Fibroblast of lung (primary cell): Measurements from ENCODE around the gene RPL39L. TPM values are rescaled to one million over a fixed set of nuclear protein-coding genes. Genes with fewer than 3 reads are reported as not detected.

Experiments used
- DNase-seq, 2 donors: peaks; one replicate each; pipeline versions ENCODE4 v3.0.0 to v3.0.0-alpha.2; 2010; ENCODE audit warnings: low read depth in 2 of 2
- H2AFZ ChIP-seq: 2 replicates; pipeline ENCODE4 v1.5.1; 2012; ENCODE audit warnings: low read length, control low read depth, inconsistent platforms
- H3K27ac ChIP-seq: 2 replicates; pipeline ENCODE4 v1.5.1; 2011; ENCODE audit warnings: low read length, control low read depth; ENCODE audit not compliant: insufficient read depth
- H3K27me3 ChIP-seq: 2 replicates; pipeline ENCODE4 v1.5.1; 2011; ENCODE audit warnings: mild to moderate bottlenecking, low read length; ENCODE audit not compliant: control insufficient read depth, insufficient read depth
- H3K36me3 ChIP-seq: 2 replicates; pipeline ENCODE4 v1.5.1; 2011; ENCODE audit warnings: low read length; ENCODE audit not compliant: control insufficient read depth, insufficient read depth
- H3K4me1 ChIP-seq: 2 replicates; pipeline ENCODE4 v1.5.1; 2011; ENCODE audit warnings: low read length; ENCODE audit not compliant: control insufficient read depth, insufficient read depth; ENCODE audit errors: extremely low read depth
- H3K4me2 ChIP-seq: 2 replicates; pipeline ENCODE4 v1.5.1; 2011; ENCODE audit warnings: low read length, control low read depth; ENCODE audit not compliant: insufficient read depth; ENCODE audit errors: extremely low read depth
- H3K4me3 ChIP-seq, 4 experiments: fragments of 200-600 bp in 1 of 4; sonication (generic) in 1 of 4; replicated peaks in 1 of 4; 2 replicates each; pipeline ENCODE4 v1.5.1; 2011 to 2016; ENCODE audit warnings: low read length in 4 of 4, low read depth in 3 of 4, mild to moderate bottlenecking in 3 of 4, control low read depth in 2 of 4, inconsistent platforms in 1 of 4, mixed read lengths in 1 of 4; ENCODE audit not compliant: insufficient read depth in 1 of 4; ENCODE audit errors: control extremely low read depth in 1 of 4
- H3K79me2 ChIP-seq: 2 replicates; pipeline ENCODE4 v1.5.1; 2012; ENCODE audit warnings: mild to moderate bottlenecking, low read length, inconsistent platforms; ENCODE audit not compliant: control insufficient read depth, insufficient read depth
- H3K9ac ChIP-seq: 2 replicates; pipeline ENCODE4 v1.5.1; 2011; ENCODE audit warnings: mild to moderate bottlenecking, low read length, control low read depth; ENCODE audit not compliant: insufficient read depth
- H3K9me3 ChIP-seq: 2 replicates; pipeline ENCODE4 v1.5.1; 2012; ENCODE audit warnings: low read depth, low read length; ENCODE audit not compliant: control insufficient read depth, insufficient read depth
- H4K20me1 ChIP-seq: 2 replicates; pipeline ENCODE4 v1.5.1; 2011; ENCODE audit warnings: low read length; ENCODE audit not compliant: control insufficient read depth, insufficient read depth; ENCODE audit errors: extremely low read depth
- EZH2 ChIP-seq: IDR thresholded peaks from 2 replicates; pipeline ENCODE4 v1.5.1; 2012; ENCODE audit warnings: low read length, control low read depth, mild to moderate bottlenecking; ENCODE audit errors: missing control alignments
- polyA minus RNA-seq: library from RNA; depleted of rRNA, polyadenylated mRNA; stranded (reverse); fragments of >200 nt; gene quantifications from 2 replicates; pipeline ENCODE4 v1.2.3, GENCODE V29; 2011; ENCODE audit warnings: low replicate concordance
- polyA plus RNA-seq, 2 donors: library from polyadenylated mRNA; depleted of rRNA in 1 of 2; stranded (reverse) in 1 of 2; unstranded in 1 of 2; fragments of >200 nt; gene quantifications; 2 replicates each; pipeline ENCODE4 v1.2.1, GENCODE V29; 2011 to 2012; ENCODE audit warnings: missing spikeins in 1 of 2
- total RNA-seq: library from RNA; depleted of rRNA; stranded (reverse); fragments of >200 nt; gene quantifications from 2 replicates; pipeline ENCODE4 v1.2.1, GENCODE V29; 2014
- TF ChIP-seq, protein P1 (sequence below), 2 donors: IDR thresholded peaks in 1 of 2; conservative IDR thresholded peaks in 1 of 2; 1 replicate in 1 of 2; 2 replicates in 1 of 2; pipeline ENCODE4 v1.5.1; 2011 to 2012; ENCODE audit warnings: low read length in 2 of 2, control low read depth in 1 of 2, inconsistent platforms in 1 of 2, low read depth in 1 of 2, mild to moderate bottlenecking in 1 of 2

Gene RPL39L
- total RNA-seq, result 17.5 and 26.6 TPM in 2 replicates
- 8.4 and 16.8 TPM in 2 replicates for polyA plus RNA-seq
- 17.7 and 39.0 TPM in 2 replicates for polyA plus RNA-seq (2012)
- 1.4 and 5.9 TPM in 2 replicates for polyA minus RNA-seq

DNA sequence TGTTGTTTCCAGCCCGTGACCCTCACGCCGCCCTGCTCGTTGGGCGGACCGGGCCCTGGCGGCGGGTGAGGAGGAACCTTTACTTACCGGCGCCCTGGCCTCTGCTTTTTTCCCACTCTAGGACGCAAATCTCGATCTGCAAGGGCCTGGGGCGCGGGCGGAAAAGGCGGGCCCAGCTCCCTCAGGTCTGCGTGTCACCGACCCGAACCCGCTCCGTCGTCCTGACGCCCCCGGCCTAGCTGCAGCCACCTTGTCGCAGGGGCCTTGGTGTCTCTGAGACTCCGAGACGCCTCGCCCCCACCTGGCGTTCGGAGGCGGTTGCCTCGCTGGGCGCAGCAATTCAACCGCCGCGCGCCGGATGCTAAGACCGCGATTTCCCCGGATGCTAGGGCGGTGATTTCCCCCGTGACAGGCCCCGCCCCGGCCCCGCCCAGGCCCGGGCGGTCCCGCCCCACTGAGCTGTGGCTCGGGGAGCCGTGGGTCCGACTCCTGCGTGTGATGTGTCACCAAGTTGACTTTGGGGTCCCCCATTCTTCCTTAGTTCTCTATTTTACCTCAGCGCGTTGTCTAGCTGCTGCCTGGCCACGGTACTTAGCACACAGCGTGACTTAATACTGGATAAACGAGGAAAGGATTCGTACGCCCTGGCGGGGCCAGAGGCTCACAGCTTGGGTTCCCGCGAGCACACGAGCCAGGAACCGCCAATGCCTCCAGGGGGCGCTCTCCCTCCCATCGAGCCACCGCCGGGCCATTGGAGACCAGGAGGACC, at the start of gene RPL39L:
Gene RPL39L, minus strand, starts transcription at position 371 of the 769 bp plus-strand sequence. CDS start 18,196 bp downstream, outside the sequence.
- peak within 1 kb of the TSS; percentile 36 to 74 (median 72) for H3K4me3 ChIP-seq
- no peaks in the 10 kb centered on the region for H4K20me1 ChIP-seq
- DNase-seq, result peak; percentile 80 to 83
- peak within 1 kb of the TSS; percentile 95 for H2AFZ ChIP-seq
- H3K4me1 ChIP-seq, result no peaks in the 10 kb centered on the region
- no peaks in the 10 kb centered on the region for H3K79me2 ChIP-seq
- peak within 1 kb of the TSS; percentile 64 for H3K27ac ChIP-seq
- no peak for TF ChIP-seq EZH2
- TF ChIP-seq, protein P1, sequence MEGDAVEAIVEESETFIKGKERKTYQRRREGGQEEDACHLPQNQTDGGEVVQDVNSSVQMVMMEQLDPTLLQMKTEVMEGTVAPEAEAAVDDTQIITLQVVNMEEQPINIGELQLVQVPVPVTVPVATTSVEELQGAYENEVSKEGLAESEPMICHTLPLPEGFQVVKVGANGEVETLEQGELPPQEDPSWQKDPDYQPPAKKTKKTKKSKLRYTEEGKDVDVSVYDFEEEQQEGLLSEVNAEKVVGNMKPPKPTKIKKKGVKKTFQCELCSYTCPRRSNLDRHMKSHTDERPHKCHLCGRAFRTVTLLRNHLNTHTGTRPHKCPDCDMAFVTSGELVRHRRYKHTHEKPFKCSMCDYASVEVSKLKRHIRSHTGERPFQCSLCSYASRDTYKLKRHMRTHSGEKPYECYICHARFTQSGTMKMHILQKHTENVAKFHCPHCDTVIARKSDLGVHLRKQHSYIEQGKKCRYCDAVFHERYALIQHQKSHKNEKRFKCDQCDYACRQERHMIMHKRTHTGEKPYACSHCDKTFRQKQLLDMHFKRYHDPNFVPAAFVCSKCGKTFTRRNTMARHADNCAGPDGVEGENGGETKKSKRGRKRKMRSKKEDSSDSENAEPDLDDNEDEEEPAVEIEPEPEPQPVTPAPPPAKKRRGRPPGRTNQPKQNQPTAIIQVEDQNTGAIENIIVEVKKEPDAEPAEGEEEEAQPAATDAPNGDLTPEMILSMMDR (conservative IDR thresholded peaks at IDR 0.05 in 1 of 2, IDR thresholded peaks at IDR 0.05 in 1 of 2; ENCODE audit: low read depth in 1 of 2, low read length in 2 of 2), result peak; percentile 88 to 89
- peak within 1 kb of the TSS; percentile 67 for H3K9ac ChIP-seq
- H3K27me3 ChIP-seq, result no peaks in the 10 kb centered on the region
- peak within 1 kb of the TSS; percentile 77 for H3K4me2 ChIP-seq
- no peaks in the 10 kb centered on the region for H3K9me3 ChIP-seq
- no peaks in the 10 kb centered on the region for H3K36me3 ChIP-seq

DNA sequence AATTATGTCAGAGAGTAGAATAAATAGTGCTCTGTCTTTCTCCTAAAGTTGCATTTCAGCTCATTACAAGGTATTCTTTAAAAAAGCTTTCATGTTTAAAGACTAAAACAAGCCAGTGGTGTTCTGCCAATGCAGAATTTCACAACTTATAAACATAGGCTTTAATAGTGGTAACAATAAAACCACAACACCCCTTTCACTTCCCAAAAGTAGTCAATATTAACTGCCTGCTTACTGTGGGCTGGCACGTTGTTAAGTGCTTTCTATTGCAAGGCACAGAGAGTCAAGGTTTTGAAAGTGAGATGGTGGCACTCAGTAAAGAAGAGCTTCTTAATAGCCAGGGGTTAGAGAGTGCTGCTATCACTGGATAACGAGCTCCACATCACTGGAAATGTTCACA, 49.6 kb upstream of the RPL39L start:
- H3K4me2 ChIP-seq, result no peak overlapping the region
- H3K9ac ChIP-seq, result no peak overlapping the region
- peaks cover 2% of the 10 kb centered on the region for H3K27me3 ChIP-seq
- H3K9me3 ChIP-seq, result no peaks in the 10 kb centered on the region
- H3K36me3 ChIP-seq, result no peaks in the 10 kb centered on the region
- DNase-seq, result peak; percentile 47 to 51
- TF ChIP-seq EZH2, result no peak
- TF ChIP-seq, protein P1 (conservative IDR thresholded peaks at IDR 0.05 in 1 of 2, IDR thresholded peaks at IDR 0.05 in 1 of 2; ENCODE audit: low read depth in 1 of 2, low read length in 2 of 2), result no peak
- H3K4me3 ChIP-seq, result no peak overlapping the region
- peaks cover 11% of the 10 kb centered on the region for H3K4me1 ChIP-seq
- H3K27ac ChIP-seq, result no peak overlapping the region
- H3K79me2 ChIP-seq, result no peaks in the 10 kb centered on the region
- no peak overlapping the region for H2AFZ ChIP-seq
- H4K20me1 ChIP-seq, result no peaks in the 10 kb centered on the region

DNA sequence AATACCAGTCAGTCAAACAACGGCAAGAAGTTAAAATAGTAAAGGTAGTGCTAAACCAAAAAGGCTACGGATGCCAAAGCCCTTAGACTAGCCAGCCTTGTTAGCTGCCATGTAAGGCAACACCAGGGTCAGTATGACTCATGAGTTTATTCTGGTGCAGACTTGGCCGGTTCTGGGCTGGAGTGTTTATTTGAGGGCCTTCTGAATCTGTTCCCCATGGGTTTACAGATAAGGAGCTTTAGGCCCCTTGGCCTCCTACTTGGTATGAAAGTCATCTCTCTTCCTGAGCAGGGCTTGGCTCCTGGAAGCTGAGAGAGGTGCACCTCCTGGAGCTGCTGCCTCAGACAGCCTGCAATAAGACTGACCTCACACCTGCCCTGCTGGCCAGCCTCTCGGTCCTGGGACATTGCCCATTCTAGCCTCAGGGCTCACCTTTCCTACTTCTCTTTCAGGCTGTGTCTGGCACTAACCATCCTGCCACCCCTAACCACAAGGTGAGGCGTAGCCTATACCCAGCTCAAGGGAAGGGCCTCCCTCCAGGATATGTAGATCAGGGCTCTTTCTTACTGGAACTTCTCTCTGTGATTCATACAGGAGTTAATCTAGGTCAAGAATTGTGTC, 47.6 kb upstream of the RPL39L start:
- no peak overlapping the region for H2AFZ ChIP-seq
- no peak overlapping the region for H3K4me3 ChIP-seq
- peak; percentile 84 to 98 for DNase-seq
- H3K36me3 ChIP-seq, result no peaks in the 10 kb centered on the region
- peaks cover 11% of the 10 kb centered on the region for H3K4me1 ChIP-seq
- no peak overlapping the region for H3K9ac ChIP-seq
- peak overlapping the region; percentile 75 for H3K4me2 ChIP-seq
- no peaks in the 10 kb centered on the region for H4K20me1 ChIP-seq
- H3K9me3 ChIP-seq, result no peaks in the 10 kb centered on the region
- no peak for TF ChIP-seq EZH2
- TF ChIP-seq, protein P1 (conservative IDR thresholded peaks at IDR 0.05 in 1 of 2, IDR thresholded peaks at IDR 0.05 in 1 of 2; ENCODE audit: low read depth in 1 of 2, low read length in 2 of 2), result no peak
- H3K27ac ChIP-seq, result peak overlapping the region; percentile 19
- no peaks in the 10 kb centered on the region for H3K27me3 ChIP-seq
- H3K79me2 ChIP-seq, result no peaks in the 10 kb centered on the region
